MV-4-11 (cell line): ENCODE data around the gene CDON.

Experiments used
- DNase-seq: peaks from one replicate; lab custom pipeline; 2025; lab: John Stamatoyannopoulos, UW

Gene CDON

DNA sequence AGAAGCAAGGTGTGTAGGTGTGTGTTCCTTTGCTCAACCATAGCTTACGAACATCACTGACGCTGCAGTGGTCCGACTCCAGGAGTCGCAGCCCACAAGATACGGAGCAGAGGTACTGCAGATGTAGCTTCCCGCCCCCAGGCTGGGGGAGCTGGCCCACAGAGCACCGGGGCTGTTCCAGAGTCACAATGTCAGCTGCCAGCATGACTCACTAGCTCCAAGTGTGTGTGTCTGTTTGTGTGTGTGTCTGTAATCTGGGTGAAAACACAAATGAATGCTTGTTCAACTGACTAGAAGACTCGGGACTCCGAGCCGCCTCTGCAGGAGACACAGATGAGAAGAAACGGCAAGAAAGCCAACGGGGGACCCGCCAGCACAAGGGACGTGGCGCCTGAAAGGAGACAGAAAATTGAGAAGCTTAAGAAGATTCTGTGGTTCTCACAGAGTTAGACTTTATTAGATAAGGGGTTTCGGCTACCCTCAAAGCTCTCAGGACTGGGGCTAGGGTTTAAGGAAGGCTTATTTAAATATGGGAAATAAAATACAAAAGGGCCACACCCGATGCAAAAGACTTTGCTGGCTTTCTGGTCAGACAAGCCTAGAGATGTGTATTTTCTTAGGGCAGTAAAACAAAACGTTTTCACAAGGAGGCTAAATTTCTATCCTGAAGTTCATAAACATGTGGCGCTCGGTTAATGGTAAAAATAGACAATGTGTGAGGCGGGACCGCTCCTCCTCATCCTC lies 106.1 kb downstream of the CDON start:
- DNase-seq, result no peak

- DNase-seq, result no peak
These were observed 106.8 kb downstream of the CDON start for GRCh38 chr11:125955856-125956255.

GRCh38 chr11:125954945-125955640 lies 107.6 kb downstream of the CDON start:
- DNase-seq, result no peak

DNA sequence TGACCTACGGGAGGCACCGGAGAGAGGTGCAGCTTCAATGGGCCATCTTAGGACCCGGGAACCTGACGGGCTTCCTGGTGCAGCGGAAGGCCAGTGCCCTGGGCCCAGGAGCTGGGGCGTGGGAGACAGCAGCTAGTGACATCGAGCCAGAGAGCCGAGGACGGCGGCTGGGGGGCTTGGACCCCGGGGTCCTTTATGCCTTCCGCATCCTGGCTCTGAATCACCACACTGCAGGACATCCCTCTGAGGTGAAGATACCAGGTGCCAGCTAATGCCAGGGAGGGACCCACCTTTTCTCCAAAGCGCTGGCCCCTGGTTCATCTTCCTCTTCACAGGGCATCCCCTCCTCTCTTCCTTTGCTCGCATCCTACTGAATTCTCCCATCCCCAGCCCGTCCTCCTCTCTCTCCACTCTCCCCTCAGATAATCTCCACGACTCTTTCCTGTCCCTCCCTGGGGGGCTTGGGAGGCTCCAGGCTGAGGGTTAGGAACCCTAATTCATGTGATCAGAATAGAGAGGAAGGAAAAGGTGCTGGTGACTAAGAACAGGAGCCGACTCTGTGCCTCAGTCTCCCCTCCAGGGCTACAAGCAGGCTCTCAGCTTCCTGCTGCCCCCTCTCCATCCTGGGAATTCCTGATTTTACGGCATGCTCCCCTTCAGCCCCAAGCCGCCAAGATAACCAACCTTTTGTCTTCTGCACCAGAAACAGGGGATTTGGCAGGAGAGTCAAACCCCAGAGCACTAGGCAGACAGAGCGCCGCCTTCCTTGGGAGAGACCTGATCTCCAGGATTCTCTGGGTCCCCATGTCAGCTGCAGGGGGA lies 108.3 kb downstream of the CDON start:
- no peak for DNase-seq

DNA sequence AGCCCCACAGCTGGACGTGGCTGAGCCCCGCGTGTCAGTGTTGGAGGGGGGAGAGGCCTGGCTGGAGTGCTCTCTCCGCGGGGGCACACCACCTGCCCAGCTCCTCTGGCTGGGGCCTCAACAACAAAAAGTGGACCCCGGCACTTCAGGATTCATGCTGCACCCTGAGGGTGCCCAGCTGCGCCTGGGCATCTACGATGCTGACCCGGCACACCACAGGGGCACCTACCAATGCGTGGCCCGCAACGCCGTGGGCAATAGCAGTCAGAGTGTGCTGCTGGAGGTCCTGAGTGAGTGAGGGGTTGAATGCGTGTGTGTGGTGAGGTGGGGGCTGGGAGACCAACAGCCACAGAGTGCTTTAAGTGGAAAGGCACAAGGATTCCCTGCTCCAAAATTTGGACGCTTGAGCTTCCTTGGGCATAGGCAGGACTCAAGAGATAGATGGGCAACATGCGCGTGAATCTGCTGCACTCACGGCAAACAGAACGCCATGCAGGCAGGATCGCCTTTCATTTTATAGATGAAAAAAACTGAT lies 109.2 kb downstream of the CDON start:
- DNase-seq, result no peak

- DNase-seq, result no peak
These were observed 109.7 kb downstream of the CDON start for GRCh38 chr11:125952973-125953372.

GRCh38 chr11:125952559-125952958 lies 110.1 kb downstream of the CDON start:
- DNase-seq, result no peak

DNA sequence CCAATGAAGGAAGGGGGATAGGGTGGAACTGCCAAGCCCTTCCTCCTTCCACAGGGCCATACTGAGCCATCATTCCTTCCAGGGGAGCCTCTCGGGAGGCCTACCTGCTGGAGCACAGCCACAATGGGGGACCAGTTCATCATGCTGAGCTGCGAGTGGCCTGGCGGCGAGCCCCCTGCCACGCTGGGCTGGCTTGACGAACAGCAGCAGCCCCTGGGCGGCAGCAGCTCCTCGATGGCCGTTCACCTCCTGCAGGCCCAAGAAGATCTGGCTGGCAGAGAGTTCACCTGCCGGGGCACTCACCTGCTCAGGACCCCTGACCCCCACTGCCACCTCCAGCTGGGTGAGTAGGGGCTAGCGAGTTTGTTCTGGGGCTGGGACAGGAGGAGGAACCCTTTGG lies 110.9 kb downstream of the CDON start:
- DNase-seq, result no peak

GRCh38 chr11:125950696-125951651 lies 111.7 kb downstream of the CDON start:
- DNase-seq, result no peak

DNA sequence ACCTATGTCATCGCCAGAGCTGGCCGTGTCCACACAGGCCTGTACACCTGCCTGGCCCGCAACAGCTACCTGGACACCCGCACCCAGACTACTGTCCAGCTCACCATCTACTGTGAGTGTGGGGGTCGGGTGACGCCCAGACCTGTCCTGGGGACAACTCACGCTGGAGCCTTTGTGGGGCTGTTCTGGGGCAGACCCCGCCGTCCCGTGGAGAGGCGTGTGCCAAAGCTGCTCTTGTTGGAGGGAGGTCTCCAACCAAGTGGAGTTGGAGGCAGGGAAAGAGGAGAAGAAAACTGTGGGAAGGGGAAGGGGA lies 112.5 kb downstream of the CDON start:
- no peak for DNase-seq

GRCh38 chr11:125949271-125950177 lies 113.1 kb downstream of the CDON start:
- no peak for DNase-seq

GRCh38 chr11:125948278-125949051 lies 114.2 kb downstream of the CDON start:
- no peak for DNase-seq

DNA sequence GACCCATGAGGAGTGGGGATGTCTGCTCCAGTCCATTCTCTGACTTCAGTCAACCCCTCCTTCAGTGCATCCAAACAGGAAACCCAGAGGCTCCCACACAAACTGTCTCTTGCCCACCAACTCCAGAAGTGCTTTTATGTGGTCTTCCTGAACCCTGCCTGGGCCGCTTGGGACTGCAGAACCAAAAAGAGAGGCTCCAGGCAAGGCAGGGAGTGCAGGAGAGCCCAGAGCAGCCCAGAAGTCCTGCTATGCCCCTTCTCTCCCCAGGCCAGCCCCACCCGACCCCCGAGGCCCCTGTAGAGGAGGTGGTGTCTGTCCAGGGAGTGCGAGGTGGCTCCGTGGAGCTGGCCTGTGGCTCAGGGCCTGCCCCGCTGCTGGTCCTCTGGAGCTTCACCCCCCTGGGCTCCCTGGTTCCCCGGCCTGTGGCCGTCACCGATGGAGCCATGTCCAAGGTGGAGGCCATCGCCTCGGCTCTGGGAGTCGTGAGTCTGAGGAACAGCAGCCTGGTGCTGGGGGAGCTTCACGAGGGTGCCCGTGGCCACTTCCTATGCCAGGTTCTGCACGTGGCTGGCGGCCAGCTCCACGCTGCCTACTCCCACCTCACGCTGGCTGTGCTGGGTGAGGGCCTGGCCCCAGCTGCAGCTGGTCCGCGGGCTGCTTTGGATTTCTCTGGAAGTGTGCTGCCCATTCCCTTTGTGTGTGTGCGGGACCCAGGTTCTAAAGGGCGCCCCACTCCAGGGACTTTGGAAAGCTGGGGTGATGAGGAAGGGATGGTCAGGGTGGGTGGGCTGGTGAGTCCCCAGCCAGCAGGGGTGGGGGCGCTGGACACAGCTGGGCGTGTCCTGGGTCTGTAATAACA lies 115.0 kb downstream of the CDON start:
- DNase-seq, result no peak

DNA sequence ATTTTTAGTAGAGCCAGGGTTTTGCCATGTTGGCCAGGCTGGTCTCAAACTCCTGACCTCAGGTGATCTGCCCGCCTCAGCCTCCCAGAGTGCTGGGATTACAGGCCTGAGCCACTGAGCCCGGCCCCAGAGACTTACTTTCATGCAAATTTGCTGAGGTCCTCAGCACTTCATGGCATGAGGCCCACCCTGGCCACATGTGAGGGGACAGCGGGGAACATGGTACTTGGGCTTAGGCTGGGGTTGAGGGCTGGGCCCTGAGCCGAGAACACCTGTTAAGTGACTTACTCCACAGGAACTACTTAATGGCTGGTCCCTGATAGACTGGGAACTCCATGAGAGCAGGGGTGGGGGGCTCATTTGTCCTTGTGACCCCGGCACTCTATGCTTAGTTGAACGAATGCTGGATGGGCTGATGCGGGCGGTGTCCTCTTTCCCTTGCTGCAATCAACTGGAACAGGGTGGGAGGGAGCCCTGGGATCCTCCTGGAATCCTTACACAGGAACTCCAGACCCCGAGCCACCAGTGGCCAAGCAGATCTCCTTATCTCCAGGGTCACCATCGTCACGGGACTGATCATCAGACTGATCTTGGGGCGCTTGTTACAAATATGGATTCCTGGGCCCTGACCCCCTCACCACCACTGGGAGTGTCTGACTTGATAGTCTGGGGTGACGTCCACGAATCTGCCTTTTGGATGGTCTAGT lies 115.8 kb downstream of the CDON start:
- DNase-seq, result no peak

GRCh38 chr11:125945797-125946520 lies 116.7 kb downstream of the CDON start, which contains the start of gene VSIG10L2:
TSS of gene VSIG10L2 (plus strand) at chr11:125946044. CDS start at chr11:125946056, 12 bp downstream.
- DNase-seq, result no peak

DNA sequence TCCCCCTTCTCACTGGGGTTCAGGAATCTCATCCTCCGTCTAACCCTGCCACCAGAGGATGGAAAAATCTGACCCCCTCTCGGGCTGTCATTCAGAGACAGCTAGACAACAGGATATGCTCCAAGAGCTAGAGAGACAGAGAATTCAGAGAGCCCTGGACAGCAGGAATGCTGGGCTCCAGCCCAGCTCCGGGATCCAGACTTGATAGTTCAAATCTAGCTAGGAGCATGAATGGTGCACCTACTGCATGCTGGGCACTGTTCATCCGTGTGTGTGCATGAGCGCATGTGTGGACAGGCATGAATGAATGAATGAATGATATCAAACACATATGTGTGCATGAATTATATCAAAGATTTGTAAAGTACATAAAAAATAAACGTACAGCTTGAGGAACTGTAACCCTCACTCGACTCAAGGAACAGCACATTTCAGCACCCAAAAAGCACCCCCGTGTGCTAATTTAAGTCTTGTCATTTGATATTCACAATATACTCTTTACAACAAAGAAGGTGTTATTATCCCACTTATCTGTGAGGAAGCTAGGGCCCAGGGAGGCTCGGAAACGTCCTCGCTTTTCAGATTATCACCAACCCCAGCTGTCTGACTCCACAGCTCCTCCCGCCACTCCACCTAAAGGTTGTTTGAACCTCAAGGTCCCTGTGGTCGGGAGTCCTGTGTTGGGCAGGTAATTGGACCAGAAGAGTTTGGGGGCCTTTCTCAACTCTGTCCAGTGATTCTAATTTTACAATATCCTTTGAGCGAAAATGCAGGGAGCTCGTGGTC lies 117.5 kb downstream of the CDON start:
- no peak for DNase-seq
